RWPE2 (cell line): ENCODE measurements around the gene RFX7.

Source experiments
- ATAC-seq: fragments of 200-7000 bp; cut with Tn5 transposase; 3 replicates; pipeline ENCODE4 v1.9.1; 2021; ENCODE audit warnings: low read depth
- DNase-seq: peaks from one replicate; pipeline ENCODE4 v3.0.0-alpha.2; 2020; ENCODE audit warnings: low spot score
- H3K27ac ChIP-seq: fragments of 450-650 bp; 2 replicates; pipeline ENCODE4 v1.5.1; 2017; ENCODE audit warnings: mild to moderate bottlenecking; ENCODE audit not compliant: poor library complexity, severe bottlenecking
- H3K27me3 ChIP-seq: fragments of 250-450 bp; sonication (Bioruptor Pico); 2 replicates; pipeline ENCODE4 v1.5.1; 2021; ENCODE audit warnings: mild to moderate bottlenecking, moderate library complexity; ENCODE audit not compliant: insufficient read depth, poor library complexity, severe bottlenecking
- H3K36me3 ChIP-seq: fragments of 250-450 bp; sonication (Bioruptor Pico); 2 replicates; pipeline ENCODE4 v1.5.1; 2020; ENCODE audit warnings: low read depth, mild to moderate bottlenecking, moderate library complexity
- H3K4me1 ChIP-seq: fragments of 250-450 bp; sonication (Bioruptor Pico); 2 replicates; pipeline ENCODE4 v1.5.1; 2021; ENCODE audit warnings: mild to moderate bottlenecking, moderate library complexity; ENCODE audit not compliant: insufficient read depth, poor library complexity, severe bottlenecking
- H3K4me3 ChIP-seq: fragments of 250-450 bp; sonication (Bioruptor Pico); 2 replicates; pipeline ENCODE4 v1.5.1; 2021; ENCODE audit warnings: mild to moderate bottlenecking, moderate library complexity; ENCODE audit not compliant: severe bottlenecking
- H3K9me3 ChIP-seq: fragments of 250-450 bp; sonication (Bioruptor Pico); 2 replicates; pipeline ENCODE4 v1.5.1; 2021; ENCODE audit warnings: mild to moderate bottlenecking, moderate library complexity; ENCODE audit not compliant: severe bottlenecking
- TF ChIP-seq, protein P1 (sequence below): fragments of 450-650 bp; IDR thresholded peaks from one replicate; pipeline ENCODE4 v1.5.1; 2017; ENCODE audit warnings: mild to moderate bottlenecking, moderate library complexity; ENCODE audit not compliant: poor library complexity, severe bottlenecking

RFX7 gene

DNA sequence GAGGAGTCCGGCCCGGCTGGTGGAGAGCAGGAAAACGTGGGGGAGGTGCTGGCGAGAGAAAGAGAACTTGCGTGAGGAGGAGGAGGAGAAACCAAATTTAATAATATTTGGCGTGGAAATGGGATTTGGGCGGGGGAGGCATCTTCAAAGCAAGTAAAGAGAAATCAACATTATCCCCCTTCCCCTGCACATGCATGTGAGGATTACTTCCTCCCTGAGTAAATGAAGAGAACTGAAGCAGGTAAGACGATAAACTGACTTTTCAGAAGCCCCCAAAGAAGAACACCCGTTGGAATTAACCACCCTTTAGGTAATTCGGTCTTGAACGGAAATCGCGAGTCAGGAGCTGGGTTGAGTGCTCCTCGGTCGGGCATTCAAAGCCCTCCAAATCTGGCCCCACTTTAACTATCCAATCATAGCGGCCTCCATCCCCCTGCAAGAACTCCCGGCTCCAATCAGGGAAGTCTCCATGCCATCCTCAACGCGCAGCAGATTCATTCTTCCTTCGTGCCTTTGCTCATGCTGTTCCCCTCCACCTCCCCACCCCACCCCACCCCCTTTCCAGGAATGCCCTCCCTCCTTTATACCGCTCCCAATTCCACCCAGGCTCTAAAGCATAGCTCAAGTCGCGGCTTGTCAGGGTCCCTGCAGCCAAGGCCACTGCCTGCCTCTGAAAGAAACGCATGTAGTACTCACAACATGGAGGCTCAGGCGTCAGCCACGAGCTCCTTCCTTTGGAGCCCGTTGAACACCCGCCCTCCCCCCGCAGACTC, 545 bp upstream of the RFX7 start:
- Histone ChIP-seq H3K9me3 (no peaks in the 10 kb centered on the region), H3K4me3 (peak overlapping the region; percentile 93), H3K27me3 (no peaks in the 10 kb centered on the region), H3K27ac (peak overlapping the region; percentile 87), H3K4me1 (peaks cover 28% of the 10 kb centered on the region), H3K36me3 (peaks cover 31% of the 10 kb centered on the region)
- TF ChIP-seq, protein P1, sequence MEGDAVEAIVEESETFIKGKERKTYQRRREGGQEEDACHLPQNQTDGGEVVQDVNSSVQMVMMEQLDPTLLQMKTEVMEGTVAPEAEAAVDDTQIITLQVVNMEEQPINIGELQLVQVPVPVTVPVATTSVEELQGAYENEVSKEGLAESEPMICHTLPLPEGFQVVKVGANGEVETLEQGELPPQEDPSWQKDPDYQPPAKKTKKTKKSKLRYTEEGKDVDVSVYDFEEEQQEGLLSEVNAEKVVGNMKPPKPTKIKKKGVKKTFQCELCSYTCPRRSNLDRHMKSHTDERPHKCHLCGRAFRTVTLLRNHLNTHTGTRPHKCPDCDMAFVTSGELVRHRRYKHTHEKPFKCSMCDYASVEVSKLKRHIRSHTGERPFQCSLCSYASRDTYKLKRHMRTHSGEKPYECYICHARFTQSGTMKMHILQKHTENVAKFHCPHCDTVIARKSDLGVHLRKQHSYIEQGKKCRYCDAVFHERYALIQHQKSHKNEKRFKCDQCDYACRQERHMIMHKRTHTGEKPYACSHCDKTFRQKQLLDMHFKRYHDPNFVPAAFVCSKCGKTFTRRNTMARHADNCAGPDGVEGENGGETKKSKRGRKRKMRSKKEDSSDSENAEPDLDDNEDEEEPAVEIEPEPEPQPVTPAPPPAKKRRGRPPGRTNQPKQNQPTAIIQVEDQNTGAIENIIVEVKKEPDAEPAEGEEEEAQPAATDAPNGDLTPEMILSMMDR: no peak
- peak; percentile 89 for DNase-seq
- ATAC-seq: peak; percentile 68

DNA sequence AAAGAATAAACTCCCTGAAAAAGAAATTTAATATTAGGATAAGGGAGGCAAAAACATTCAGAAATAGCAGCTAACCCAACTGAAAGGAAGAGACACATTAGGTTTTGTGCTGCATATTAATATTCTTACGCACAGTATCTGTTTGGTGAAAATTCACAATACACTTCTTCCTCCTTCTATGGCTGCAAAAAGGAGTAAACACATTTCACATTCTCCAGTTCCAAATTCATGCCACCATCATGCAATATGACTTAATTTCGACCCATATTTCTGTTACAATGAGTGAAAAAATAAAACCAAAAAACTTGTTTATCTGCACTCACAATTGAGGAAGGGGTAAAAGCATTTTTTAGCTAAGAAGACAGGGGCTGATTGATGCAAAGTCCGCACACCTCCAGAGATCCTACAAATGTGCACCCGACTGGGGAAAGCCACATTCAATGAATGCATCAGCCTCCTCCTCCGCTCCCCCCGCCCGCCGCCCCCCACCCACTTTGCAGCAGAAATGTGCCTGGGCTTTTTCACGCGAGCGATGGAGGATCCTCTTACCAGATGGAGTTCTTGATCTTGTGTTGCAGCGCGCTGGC, 1.0 kb downstream of the RFX7 start:
- H3K27ac ChIP-seq: peak overlapping the region; percentile 87
- ATAC-seq (peak; percentile 1; the same call in 1 of the 3 replicates), DNase-seq (peak; percentile 67)
- H3K4me1 ChIP-seq: peaks cover 28% of the 10 kb centered on the region
- H3K27me3 ChIP-seq: no peaks in the 10 kb centered on the region
- TF ChIP-seq, protein P1: no peak
- H3K4me3 ChIP-seq: peak overlapping the region; percentile 93
- H3K9me3 ChIP-seq: peaks cover 2% of the 10 kb centered on the region
- H3K36me3 ChIP-seq: peaks cover 47% of the 10 kb centered on the region

DNA sequence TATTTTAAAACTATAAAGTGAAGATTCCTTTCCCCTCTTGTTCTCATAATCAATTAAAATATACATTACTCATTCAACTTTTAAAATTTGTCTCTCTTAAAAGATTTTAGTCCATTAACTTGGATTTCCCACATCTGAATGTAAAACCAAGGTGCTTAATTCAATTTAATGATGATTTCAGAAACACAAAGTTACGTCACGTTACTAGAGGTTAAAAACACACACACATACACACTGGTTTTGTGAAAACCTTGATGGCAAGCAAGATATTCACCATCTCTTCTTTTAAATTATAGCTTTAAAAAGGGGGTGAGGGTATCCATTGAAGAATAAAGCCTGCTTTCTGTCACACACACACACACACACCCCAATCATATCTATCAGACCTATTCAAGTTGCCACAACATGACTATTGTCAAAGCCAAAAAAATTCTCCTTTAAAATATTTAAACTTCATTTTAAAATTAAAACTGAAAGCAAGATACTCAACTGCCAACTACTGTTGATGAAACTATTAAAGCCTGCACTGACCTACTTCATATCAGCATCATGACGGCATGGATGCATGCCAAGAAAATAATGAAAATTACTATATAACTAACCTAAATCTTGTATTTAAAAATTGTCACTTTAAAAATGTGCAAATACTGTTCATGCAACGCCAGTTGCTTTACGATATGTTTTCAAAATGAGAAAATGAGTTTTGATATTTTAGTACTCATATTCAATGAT, 2.1 kb downstream of the RFX7 start:
- TF ChIP-seq, protein P1: no peak
- H3K9me3 ChIP-seq: peaks cover 2% of the 10 kb centered on the region
- H3K4me3 ChIP-seq: peak overlapping the region; percentile 93
- ATAC-seq: no peak
- H3K4me1 ChIP-seq: peaks cover 28% of the 10 kb centered on the region
- no peak for DNase-seq
- H3K27me3 ChIP-seq: no peaks in the 10 kb centered on the region
- peaks cover 58% of the 10 kb centered on the region for H3K36me3 ChIP-seq
- peak overlapping the region; percentile 22 for H3K27ac ChIP-seq

DNA sequence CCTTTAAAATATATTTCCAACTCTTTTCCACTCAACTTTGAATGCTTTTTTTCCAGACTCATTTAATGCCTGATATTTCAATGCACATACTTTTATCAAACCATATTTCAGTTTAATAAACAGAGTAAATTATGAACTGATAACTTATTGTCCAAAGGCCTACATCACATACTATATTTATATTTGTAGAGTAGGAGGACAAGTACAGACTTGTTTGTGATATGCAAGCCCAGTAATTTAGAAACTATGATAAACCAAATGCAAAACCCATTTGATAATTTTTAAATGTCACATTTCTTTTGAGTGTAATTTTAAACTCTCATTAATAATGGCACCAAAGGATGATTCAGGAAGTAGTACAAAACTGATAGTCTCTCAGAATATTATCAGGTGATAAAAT, 3.3 kb downstream of the RFX7 start:
- DNase-seq (no peak), ATAC-seq (no peak)
- TF ChIP-seq, protein P1: no peak
- H3K27me3 ChIP-seq: no peaks in the 10 kb centered on the region
- H3K27ac ChIP-seq: peak overlapping the region; percentile 22
- peaks cover 2% of the 10 kb centered on the region for H3K9me3 ChIP-seq
- peaks cover 23% of the 10 kb centered on the region for H3K4me1 ChIP-seq
- H3K36me3 ChIP-seq: peaks cover 68% of the 10 kb centered on the region
- H3K4me3 ChIP-seq: no peak overlapping the region
